ENCODE measurements around the gene ADORA1. TPM values are rescaled to one million over a fixed set of nuclear protein-coding genes. Genes with fewer than 3 reads are reported as not detected.
A peak's percentile ranks its signal among the peaks of the same experiment; 100 is the strongest.

ADORA1 gene
- total and polyA plus RNA-seq, 2 experiments from 2014 or later: 8.5 to 22.2 TPM

DNA sequence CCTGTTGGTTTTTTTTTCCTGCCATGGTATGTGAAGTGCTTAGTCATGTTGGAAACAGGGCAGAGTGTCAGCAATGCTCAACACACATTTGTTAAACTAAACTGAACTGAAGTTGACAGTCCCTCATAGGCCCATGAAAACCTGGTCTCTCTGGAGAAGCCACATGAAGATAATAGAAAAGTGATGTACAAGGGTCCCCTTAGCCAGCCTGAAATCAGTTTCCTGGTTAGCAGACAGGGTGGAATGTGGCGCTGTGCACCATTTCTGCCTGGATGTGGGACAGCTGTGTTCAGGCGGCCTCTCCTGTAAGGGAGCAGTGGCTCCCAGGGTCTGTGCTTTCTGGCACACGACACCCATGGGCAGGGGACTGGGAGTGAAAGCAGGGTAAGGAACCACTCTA is 68.8 kb downstream of the ADORA1 start:
- Histone ChIP-seq H3K36me3 (no peaks in the 10 kb centered on the region), H3K27me3 (no peaks in the 10 kb centered on the region), H3K4me1 (ENCODE audit: low read depth) (peaks cover 4% of the 10 kb centered on the region), H3K9me3 (ENCODE audit: low read depth) (no peaks in the 10 kb centered on the region), H3K4me3 (no peak overlapping the region), H3K27ac (no peak overlapping the region)
- TF ChIP-seq CTCF (IDR thresholded peaks at IDR 0.05; ENCODE audit: low read depth, low read length): peak; percentile 7
- no peak for DNase-seq (ENCODE audit: low read depth in 1 of 2, low spot score in 1 of 2)

GRCh38 chr1:203197625-203198024 is 70.1 kb downstream of the ADORA1 start:
- Histone ChIP-seq H3K9me3 (ENCODE audit: low read depth) (no peaks in the 10 kb centered on the region), H3K27ac (no peak overlapping the region), H3K27me3 (no peaks in the 10 kb centered on the region), H3K36me3 (no peaks in the 10 kb centered on the region), H3K4me1 (ENCODE audit: low read depth) (peaks cover 4% of the 10 kb centered on the region), H3K4me3 (no peak overlapping the region)
- no peak for TF ChIP-seq CTCF (IDR thresholded peaks at IDR 0.05; ENCODE audit: low read depth, low read length)
- peak; percentile 21 to 88 for DNase-seq (ENCODE audit: low read depth in 1 of 2, low spot score in 1 of 2)

- no peak for DNase-seq (ENCODE audit: low read depth in 1 of 2, low spot score in 1 of 2)
- no peaks in the 10 kb centered on the region for H3K36me3 ChIP-seq
- no peak overlapping the region for H3K4me3 ChIP-seq
- H3K27me3 ChIP-seq: peaks cover 3% of the 10 kb centered on the region
- peaks cover 4% of the 10 kb centered on the region for H3K4me1 ChIP-seq (ENCODE audit: low read depth)
- no peak for TF ChIP-seq CTCF (IDR thresholded peaks at IDR 0.05; ENCODE audit: low read depth, low read length)
- H3K27ac ChIP-seq: no peak overlapping the region
- no peaks in the 10 kb centered on the region for H3K9me3 ChIP-seq (ENCODE audit: low read depth)
Observed at GRCh38 chr1:203199002-203199401, 71.5 kb downstream of the ADORA1 start.

DNA sequence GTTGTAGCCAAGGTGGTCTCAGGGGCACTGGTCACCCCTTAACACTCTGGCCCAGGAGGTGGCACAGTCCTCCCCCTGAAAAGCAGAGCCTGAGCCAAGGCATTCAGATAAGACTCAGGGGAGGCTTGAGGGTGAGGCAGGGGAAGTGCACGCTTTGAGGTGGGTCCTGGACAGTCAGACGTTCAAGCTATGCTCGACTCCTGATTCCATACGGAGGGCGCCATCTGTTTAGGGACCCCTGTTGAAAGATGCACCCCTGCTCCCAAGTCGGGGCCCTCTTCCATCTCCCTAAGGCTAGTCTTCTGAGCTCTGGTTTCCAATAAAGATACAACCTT is 71.9 kb downstream of the ADORA1 start:
- TF ChIP-seq CTCF (IDR thresholded peaks at IDR 0.05; ENCODE audit: low read depth, low read length): no peak
- no peak for DNase-seq (ENCODE audit: low read depth in 1 of 2, low spot score in 1 of 2)
- peaks cover 4% of the 10 kb centered on the region for H3K4me1 ChIP-seq (ENCODE audit: low read depth)
- H3K27ac ChIP-seq: no peak overlapping the region
- H3K27me3 ChIP-seq: peaks cover 3% of the 10 kb centered on the region
- no peaks in the 10 kb centered on the region for H3K36me3 ChIP-seq
- no peak overlapping the region for H3K4me3 ChIP-seq
- no peaks in the 10 kb centered on the region for H3K9me3 ChIP-seq (ENCODE audit: low read depth)

DNA sequence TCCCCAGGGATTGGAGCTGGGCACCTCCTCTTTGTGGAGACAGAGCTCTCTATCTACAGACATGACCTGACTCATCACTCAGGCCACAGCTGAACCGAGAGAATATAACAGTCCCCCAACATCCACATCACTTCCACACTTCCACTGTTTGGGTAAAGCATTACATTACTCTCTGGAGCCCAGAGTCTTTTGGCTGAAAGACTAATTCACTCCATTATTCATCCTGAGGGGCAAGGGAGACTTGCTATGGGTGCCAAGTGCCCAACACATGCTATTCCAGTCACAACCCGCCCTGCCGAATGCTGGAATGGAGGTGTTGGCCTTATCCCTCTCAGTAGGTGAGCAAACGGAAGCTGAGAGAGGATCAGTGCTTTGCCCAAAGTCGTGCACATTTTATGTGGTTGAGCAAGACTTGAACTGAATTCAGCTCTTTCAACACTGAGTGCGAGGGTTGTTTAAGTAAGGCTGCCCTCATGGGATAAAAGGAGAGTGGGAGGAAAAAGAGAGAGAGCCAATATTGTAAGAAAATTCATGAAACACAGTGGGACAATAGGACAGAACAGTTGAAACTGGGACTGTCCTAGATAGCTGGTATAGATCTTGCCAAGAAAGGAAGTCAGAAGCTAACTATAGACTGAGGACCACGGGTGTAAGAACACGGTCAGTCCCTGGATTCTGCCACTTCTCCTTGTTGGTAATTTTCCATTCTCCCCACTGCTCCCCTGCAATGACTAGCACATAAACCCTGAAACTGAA is 72.5 kb downstream of the ADORA1 start:
- H3K4me3 ChIP-seq: no peak overlapping the region
- TF ChIP-seq CTCF (IDR thresholded peaks at IDR 0.05; ENCODE audit: low read depth, low read length): no peak
- H3K27ac ChIP-seq: no peak overlapping the region
- H3K27me3 ChIP-seq: peaks cover 3% of the 10 kb centered on the region
- no peaks in the 10 kb centered on the region for H3K9me3 ChIP-seq (ENCODE audit: low read depth)
- peaks cover 4% of the 10 kb centered on the region for H3K4me1 ChIP-seq (ENCODE audit: low read depth)
- DNase-seq (ENCODE audit: low read depth in 1 of 2, low spot score in 1 of 2): peak in 1 of 2 donors; percentile 93
- no peaks in the 10 kb centered on the region for H3K36me3 ChIP-seq

Data from cardiac muscle cell (in vitro differentiated cells and primary cell).